Measurements from ENCODE around the gene LMO1. TPM values are rescaled to one million over a fixed set of nuclear protein-coding genes. Genes with fewer than 3 reads are reported as not detected.

Gene LMO1
- total RNA-seq (2014; rRNA removed; shearing (Covaris generic)): 0.40 and 1.5 TPM in 2 replicates
- polyA plus RNA-seq (2014; cell fraction: nucleus; rRNA removed): not detected in 2 replicates

DNA sequence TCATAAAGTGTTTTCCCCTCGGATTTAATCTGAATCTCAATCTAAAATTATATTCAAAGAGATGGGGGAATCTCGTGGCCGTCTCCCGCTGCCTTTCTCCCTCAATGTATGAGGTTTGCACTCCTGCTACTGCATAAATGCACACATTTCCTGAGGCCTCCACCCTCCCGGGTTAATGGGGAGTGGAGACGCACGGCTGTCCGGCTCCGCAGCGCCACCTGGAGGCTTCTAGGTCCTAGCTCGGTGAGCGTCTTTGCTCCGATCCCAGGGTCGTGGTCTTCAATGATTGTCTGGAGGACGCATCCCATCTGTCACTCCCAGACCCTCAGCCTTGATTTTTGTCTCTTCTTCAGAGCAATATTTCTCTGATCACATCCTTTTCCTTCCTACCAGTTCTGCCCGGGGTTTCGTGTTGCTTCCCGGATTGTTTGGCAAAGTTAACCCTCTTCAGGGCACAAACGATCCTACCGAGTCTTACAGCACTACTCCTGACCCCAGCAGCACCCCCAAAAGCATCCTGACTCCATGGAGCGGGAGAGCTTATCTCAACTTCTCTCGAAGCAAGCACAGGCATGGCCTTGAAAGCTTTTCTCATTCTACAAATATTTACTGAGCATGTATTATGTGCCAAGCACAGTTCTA, at the start of gene LMO1:
LMO1 (minus strand) TSS at position 110 of the 642 bp plus-strand sequence. CDS start 516 bp downstream, outside the sequence.
- DNase-seq (ENCODE audit: extremely low read depth, low read depth): peak; percentile 73

DNA sequence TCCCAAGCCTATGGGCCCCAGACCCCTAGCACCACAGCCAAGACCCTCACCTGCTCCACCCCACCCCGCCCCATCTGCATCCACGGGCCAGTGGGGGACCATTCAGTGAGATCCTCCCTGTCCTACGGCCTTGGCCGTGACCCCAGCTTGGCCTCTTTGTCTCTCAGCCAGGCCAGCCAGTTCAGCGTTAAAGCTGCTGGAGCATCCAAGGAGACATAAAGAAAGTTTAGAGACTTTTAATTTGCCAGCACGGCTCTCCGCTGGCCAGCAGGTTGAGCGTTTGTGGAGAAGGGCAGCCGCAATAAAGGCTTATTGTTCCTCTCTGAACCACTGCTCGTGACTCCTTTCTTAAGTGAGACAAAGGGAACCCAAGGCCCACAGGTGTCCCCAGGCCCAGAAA, 49.3 kb upstream of the LMO1 start:
- DNase-seq (ENCODE audit: extremely low read depth, low read depth): no peak

- DNase-seq (ENCODE audit: extremely low read depth, low read depth): no peak
Measured at GRCh38 chr11:8311366-8311765, 47.7 kb upstream of the LMO1 start.

GRCh38 chr11:8310743-8311298, 47.1 kb upstream of the LMO1 start:
- no peak for DNase-seq (ENCODE audit: extremely low read depth, low read depth)

- DNase-seq (ENCODE audit: extremely low read depth, low read depth): no peak
Measured at GRCh38 chr11:8309862-8310261, 46.2 kb upstream of the LMO1 start.

DNA sequence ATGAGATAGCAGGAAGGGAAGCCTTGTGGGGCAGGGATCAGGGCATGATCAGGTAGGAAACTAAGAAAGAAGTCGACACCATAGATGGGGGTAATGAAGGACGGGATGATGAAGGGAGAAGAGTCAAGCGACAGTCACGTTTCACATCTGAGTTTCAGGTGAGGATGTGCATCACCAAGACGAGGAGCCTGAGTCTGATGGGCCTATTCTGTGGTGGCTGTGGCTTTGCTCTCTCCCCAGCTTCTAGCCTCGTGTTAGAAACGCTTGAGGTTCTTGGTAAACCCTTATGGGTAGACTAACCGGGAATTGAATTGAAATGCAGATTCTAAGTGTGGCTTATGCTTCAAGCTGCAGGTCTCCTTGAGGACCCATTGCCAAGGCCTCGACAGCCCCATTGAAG, 45.6 kb upstream of the LMO1 start:
- DNase-seq (ENCODE audit: extremely low read depth, low read depth): no peak

DNA sequence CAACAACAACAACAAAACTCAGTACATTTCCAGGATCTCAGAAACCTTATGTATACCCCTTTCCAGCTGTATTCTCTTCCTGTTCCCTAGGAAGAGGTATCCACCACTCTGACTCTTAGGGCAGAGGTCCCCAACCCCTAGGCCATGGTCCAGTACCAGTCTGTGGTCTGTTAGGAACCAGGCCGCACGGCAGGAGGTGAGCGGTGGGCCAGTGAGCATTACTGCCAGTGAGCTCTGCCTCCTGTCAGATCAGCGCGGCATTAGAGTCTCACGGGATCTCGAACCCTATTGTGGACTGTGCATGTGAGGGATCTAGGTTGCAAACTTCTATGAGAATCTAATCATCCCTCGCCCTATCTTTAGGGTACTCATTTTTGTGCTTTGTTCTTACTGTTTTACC, 43.9 kb upstream of the LMO1 start:
- DNase-seq (ENCODE audit: extremely low read depth, low read depth): no peak

- no peak for DNase-seq (ENCODE audit: extremely low read depth, low read depth)
Measured at GRCh38 chr11:8301622-8302021, 37.9 kb upstream of the LMO1 start.

GRCh38 chr11:8298801-8299786, 35.4 kb upstream of the LMO1 start:
- no peak for DNase-seq (ENCODE audit: extremely low read depth, low read depth)

- DNase-seq (ENCODE audit: extremely low read depth, low read depth): no peak
Measured at GRCh38 chr11:8297781-8298440, 34.2 kb upstream of the LMO1 start.

- DNase-seq (ENCODE audit: extremely low read depth, low read depth): no peak
Measured at GRCh38 chr11:8296872-8297271, 33.2 kb upstream of the LMO1 start.

GRCh38 chr11:8296038-8296649, 32.5 kb upstream of the LMO1 start:
- DNase-seq (ENCODE audit: extremely low read depth, low read depth): no peak

DNA sequence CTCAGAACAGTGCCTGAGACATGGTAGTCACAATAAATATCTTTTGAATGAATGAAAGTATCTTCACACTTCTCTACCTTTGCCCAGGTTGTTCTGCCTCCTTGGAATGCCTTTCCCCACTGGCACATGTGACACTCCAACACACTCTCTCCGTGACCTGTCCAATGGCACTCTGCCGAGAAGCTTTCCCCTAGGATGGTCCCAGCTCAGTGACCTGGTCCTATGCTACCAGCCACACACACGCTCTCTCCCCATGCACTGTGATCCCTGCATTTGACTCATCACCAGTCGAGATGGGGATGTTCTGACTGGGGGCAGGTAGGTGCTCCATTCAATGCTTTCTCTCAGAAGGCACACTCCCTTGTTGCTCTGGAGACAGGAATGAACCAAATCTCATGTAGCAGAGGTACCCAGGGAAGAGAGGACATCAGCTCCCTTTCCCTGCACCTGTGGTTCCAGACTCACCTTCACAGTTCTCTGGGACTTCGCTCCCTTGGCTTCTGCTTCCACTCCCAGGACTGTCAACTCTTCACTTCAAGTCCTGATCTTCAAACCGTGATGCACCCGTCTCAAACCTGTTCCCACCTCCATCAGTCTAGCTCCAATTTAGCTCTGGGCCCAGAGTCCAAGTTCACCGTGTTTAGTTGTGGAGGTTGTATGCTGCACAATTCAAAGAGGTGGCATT, 30.7 kb upstream of the LMO1 start:
- no peak for DNase-seq (ENCODE audit: extremely low read depth, low read depth)

- no peak for DNase-seq (ENCODE audit: extremely low read depth, low read depth)
Measured at GRCh38 chr11:8293171-8293570, 29.5 kb upstream of the LMO1 start.

- DNase-seq (ENCODE audit: extremely low read depth, low read depth): no peak
Measured at GRCh38 chr11:8292351-8292750, 28.7 kb upstream of the LMO1 start.

GRCh38 chr11:8291421-8292350, 28.0 kb upstream of the LMO1 start:
- DNase-seq (ENCODE audit: extremely low read depth, low read depth): no peak

DNA sequence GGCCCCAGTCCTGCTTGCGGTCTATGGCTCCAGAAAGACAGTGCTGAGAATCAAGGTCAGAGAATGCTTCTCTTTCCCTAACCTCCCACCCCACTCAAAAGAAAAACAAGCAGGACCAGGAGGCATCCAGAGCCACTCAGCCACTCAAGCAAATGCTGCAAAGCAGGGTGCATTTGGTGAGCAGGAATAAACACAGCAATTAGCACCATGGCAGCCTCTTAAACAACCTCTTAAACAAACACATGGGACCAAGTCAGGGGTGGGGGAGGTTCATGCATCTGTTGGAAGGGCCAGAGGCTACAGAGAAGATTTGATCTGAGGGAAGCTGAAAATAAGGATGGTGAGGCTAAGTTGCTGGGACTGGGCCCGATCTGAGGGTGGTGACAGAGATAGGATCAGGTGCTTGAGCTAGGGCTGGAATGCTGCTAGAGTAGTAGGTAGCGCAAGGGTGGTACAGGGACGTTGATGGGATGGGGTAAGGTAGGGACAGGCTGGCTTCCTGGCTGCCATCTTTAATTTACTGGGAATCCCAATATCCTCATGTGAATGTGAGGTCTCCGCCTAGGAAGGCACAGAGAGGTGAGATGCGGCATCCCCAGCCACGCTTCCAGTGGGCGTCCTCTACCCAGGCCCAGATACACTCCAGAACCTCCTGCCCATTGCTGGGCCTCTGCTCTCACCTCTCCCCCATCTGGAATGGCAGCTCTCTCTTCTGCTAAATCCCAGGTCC, 26.6 kb upstream of the LMO1 start:
- no peak for DNase-seq (ENCODE audit: extremely low read depth, low read depth)

DNA sequence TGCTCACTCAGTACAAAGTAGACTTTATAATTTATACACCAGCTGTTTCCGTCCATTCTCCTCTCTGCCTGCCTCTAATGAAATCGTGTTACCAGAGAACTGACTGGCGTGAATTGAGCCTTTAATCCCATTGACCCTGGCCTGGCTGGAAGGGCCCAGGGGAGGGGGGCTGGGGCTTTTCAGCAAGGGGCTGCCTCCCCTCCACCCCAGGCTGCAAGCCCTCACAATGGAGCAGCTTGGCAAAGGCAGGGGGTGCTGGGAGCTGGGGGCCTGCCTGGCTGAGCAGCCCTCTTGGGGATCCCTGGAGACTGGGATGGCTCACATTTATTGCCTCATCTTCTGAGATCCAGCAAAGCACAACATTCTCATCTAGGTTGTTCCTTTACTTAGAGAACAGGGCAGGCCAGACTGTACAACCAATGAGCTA, 25.8 kb upstream of the LMO1 start:
- DNase-seq (ENCODE audit: extremely low read depth, low read depth): no peak

Measured in NCI-H460 (cell line).